Stimulated activated CD4-positive, alpha-beta T cell treated with anti-CD3 and anti-CD28 coated beads, Interleukin-1b, Interleukin-23, amount 100 ng/mL, for 4 hours (primary cell): Measurements from ENCODE around the gene KRT36.

Experiments used
- DNase-seq, 2 donors: peaks; one replicate each; pipeline ENCODE4 v3.0.0-alpha.2; 2020; ENCODE audit warnings: low read depth in 2 of 2

The KRT36 gene

DNA sequence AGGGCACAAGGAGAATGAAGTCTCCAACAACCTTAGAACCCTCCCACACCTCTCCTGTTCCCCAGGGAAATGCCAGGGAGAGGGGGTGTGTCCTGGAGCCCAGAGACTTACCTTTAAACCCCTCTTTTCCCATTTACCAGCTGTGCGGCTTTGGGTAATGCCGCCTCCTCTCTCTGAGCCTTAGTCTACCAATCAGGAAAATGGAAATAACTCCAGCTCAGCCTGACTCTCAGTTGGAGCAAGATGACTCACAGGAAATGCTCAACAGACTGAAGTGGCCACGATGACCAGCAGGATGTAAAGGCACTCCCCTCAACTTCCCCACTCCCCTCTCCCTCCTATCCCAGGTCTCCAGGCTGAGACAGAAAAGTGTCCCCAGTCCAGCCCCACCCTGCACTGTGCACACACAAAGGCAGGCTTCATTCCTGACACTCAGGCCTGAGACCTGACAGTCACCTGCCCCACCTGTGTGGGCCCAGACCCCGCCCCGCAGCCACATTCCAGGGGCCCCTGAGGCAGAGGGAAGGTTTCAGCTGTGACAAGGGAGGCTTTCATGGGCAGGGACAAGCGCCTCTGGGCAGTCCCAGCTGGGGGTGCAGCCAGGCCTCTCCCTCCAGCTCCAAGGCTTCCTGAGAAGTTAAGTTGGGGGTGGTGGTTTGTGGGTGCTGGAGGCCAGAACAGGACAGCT, 32.0 kb upstream of the KRT36 start:
- no peak for DNase-seq

DNA sequence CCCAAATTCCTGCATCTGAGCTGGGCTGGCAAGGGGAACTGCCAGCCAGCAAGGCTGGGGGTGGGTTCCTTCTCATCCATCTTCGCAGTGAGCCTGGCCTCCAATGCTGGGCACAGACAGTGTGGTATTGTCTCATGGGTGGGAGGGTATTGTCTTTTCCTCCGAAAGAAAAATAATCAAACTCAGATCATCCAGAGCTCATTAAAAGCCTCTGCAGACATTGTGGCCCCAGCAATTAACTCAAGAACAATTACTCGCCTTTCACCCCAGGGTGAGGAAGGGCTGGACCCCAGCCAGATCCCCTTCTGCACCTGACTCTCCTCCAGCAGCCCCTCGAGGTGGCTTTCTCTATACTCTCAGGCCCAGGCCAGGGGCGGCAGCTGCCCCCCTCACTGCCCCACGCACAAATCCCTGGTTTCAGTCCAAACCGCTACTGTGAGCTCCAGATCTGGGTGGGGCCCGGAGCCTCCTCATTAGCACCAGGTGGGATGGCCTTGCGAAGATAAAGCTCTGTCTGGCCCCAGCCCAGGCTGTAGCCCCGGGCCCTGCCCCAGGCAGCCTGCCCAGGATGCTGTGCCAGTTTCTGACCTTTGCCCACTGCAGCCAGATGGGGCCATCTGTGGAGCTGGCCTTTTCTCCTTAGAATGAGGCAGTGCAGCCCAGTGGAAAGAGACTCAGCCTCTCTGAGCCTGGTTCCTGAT, 31.3 kb upstream of the KRT36 start:
- DNase-seq, result no peak

- no peak for DNase-seq
Measured at GRCh38 chr17:41519501-41520224, 30.0 kb upstream of the KRT36 start.

DNA sequence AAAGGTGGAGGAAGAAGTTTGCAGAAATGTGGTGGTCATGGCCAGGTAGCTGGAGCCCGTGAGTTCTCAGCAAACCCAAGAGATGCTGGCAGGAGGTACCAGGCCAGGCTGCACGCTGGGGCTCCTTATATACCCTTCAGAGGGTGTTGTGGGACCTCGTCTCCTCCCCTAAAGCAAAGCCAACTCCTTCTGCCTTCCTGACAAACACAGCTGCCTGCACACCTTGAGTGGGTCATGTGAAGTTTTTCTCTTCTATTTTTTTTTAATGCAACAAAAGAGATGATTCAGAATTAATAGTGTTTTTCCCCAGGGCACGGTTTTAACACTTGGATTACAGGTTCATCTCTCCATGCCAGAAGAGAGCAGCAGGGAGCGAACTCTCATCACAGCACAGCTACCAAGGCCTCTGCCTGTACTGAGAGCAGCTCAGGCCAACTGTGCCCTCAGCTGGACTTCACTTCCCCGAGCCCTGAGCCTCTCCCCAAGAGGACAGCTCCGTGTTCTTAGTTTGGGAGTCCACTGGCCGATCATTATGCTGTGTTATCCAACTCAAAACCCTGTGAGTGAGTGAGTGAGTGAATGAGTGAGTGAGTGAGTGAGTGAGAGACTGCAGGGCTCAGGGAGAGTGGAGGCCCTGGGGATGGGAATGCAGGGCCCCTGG, 29.2 kb upstream of the KRT36 start, which contains the start of gene KRT15:
Gene KRT15 (minus strand): TSS at position 102 of the 661 bp plus-strand sequence. CDS start 63 bp downstream, at position 39.
- DNase-seq, result no peak

GRCh38 chr17:41518031-41518430, 28.3 kb upstream of the KRT36 start:
- no peak for DNase-seq

DNA sequence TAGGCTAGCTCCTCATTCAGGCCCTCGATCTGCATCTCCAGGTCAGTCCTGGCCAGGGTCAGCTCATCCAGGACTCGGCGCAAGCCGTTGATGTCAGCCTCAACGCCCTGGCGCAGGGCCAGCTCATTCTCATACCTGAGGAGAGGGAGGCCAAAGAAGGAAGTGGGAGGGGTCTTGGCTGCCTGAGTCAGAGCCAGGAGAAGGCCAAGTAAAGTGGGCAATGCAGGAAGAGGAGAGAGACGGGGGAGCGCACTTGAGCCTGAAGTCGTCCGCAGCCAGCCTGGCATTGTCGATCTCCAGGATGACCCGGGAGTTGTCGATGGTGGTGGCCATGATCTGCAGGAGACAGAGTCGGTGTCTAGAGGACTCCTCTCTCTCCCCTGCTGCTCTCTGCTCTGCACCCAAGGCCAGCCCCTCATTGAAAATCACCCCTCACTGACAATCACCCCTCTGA, 27.1 kb upstream of the KRT36 start:
- no peak for DNase-seq

DNA sequence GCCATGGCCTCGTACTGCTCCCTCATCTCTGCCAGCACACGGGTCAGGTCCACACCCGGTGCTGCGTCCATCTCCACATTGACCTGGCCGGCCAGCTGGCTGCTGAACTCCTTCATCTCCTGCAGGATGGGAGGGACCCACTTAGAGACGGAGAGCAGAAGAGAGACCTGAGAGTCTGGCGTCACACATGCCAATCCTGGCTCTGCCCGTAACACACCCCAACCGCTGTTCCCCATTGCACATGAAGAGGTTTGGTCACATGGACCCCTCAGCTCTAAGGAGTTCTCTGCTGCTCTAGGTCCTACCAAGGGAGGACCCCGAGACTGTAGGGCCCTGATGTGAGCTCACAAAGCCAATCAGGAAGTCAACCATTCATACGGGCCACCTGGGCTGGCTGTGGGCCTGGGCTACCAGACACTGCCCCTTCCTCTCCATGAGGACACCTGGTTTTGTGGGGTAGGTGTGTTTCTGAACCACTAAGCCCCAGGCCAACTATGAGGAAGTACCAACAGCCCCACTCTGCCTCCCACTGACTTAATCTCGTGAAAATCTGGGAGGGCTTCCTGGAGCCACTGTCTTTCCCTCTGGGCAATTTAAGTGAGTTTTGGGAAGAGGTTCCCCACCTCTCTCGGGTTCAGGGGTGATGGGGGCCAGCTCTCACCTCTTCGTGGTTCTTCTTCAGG, 26.6 kb upstream of the KRT36 start:
- no peak for DNase-seq

GRCh38 chr17:41513168-41513547, 23.4 kb upstream of the KRT36 start:
- DNase-seq, result no peak

- no peak for DNase-seq
Measured at GRCh38 chr17:41512546-41513167, 22.9 kb upstream of the KRT36 start.

- no peak for DNase-seq
Measured at GRCh38 chr17:41511716-41512115, 22.0 kb upstream of the KRT36 start.

GRCh38 chr17:41511116-41511515, 21.4 kb upstream of the KRT36 start:
- no peak for DNase-seq

- no peak for DNase-seq
Measured at GRCh38 chr17:41510251-41511065, 20.7 kb upstream of the KRT36 start.

GRCh38 chr17:41507315-41507880, 17.7 kb upstream of the KRT36 start:
- DNase-seq, result no peak

DNA sequence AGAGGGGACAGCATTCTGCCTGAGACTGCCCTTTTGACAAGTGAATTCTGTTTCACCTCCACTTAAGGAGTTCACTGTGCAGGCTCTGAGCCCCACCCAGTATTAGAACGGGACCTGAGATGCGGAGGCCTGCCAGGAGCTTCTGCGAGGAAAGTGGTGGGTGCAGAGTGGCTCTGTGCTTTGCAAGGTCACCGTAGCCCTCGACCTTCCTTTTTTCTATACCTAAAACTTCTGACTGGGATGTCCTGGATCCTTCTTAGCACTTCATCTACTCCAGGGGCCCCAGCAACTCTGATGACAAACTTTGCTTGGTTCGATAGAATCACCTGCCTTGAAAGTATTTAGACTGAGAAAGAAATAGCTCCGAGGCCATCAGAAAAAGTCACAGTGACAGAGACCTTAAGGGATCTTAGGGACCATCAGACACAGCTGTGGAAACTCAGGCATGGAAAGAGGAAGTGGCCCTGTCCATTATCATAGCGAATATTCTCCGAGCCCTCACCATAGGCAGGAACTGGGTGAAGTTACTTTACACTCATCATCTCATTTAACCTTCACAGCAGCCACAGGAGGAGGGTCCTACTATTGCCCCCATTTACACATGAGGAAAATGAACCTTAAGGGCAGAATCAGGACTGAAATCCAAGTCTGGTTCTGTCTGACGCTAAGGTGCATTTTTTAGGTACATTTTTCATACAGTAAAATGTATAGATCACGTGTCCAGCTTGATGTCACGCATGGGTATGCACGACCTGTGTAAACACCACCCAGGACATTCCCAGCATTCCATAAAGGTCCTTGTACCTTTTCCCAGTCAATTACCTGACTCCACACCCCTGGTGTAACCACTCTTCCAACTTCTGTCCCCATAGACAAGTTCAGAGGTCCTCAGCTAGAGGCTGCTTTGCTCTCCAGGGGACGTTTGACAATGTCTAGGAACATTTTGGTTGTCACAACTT, 16.4 kb upstream of the KRT36 start:
- DNase-seq, result no peak

DNA sequence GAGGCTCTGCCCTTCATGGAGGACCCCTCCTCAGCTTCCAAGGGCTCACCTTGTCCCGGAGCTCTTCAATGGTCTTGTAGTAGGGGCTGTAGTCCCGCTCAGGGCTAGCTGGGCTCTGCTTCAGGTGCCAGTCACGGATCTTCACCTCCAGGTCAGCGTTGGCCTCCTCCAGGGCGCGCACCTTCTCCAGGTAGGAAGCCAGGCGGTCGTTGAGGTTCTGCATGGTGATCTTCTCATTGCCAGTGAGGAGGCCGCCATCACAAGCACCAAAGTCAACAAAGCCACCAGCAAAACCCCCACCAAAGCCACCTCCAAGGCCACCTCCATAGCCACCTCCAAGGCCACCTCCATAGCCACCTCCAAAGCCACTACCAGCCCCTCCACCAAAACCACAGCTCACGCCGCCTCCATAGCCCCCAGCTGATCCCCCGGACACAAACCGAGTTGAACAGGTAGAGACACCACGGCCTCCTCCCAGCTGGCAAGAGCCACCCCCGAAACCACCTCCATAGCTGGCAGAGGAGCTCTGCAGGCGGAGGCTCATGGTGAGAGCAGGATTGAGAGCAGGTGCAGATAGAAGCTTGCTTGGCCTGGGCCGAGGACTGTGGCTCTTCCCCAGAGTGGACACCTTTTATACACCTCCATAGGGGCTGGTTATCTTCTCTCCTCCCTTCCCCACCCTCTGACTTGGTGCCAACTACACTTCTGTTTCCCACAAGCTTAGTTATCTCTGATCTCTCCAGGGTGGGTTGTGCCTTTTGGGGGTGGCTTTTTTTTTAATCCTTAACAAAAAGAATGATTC, 15.5 kb upstream of the KRT36 start, which contains the start of gene KRT13:
Gene KRT13 (minus strand): TSS at position 606 of the 802 bp plus-strand sequence. CDS start 62 bp downstream, at position 544.
- DNase-seq, result no peak

DNA sequence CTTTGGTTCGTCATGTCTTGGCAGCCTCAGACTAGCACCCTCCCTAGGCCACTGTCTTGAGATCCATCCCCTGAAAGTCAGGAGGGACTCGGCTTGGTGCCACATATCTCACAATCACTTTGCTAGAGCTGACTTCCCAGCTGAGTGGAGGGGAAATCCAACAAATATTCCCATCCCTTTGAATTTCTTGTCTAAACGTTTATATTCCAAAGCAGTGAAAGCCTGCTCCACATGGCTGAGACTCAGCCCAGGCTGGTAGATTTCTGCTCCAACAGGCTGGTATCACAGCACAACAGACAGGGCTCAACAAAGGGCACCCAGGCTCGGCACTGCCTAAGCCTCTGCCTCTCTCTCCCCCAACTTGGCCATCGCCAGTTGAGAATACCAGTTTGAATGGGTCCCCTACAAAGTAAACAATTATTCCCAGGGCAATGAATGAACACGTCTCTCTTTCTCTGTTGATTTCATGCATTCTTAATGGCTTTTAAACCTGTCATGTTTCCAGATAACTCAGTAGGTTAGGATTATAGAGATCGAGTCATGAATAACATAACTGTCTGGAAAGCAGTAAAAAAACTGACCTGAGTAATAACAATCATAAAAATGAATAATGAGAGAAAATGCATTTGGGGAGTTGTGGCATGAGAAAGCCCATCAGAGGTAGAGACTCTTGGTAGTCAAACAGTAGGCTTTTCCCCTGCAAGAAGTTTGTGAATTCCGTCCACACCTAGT, 14.7 kb upstream of the KRT36 start:
- DNase-seq, result no peak

- no peak for DNase-seq
Measured at GRCh38 chr17:41503202-41503601, 13.5 kb upstream of the KRT36 start.
